Bone marrow (tissue), 2 donors: ENCODE measurements around the gene GAS6.

Source experiments
- DNase-seq, 2 donors: peaks; one replicate each; lab custom pipeline; 2025; lab: John Stamatoyannopoulos, UW

GAS6 gene

GRCh38 chr13:113819731-113820715, 43.9 kb downstream of the GAS6 start:
- DNase-seq = no peak

GRCh38 chr13:113819341-113819730, 44.5 kb downstream of the GAS6 start:
- no peak for DNase-seq

- no peak for DNase-seq
Observed at GRCh38 chr13:113818700-113819295, 45.1 kb downstream of the GAS6 start.

- no peak for DNase-seq
Observed at GRCh38 chr13:113817860-113818691, 45.8 kb downstream of the GAS6 start.

GRCh38 chr13:113816946-113817859, 46.7 kb downstream of the GAS6 start:
- DNase-seq = peak; percentile 28 to 45

GRCh38 chr13:113816254-113816929, 47.5 kb downstream of the GAS6 start:
- no peak for DNase-seq

- DNase-seq = peak; percentile 38 to 85
Observed at GRCh38 chr13:113815151-113816058, 48.5 kb downstream of the GAS6 start.

GRCh38 chr13:113814435-113814821, 49.4 kb downstream of the GAS6 start:
- DNase-seq = no peak

GRCh38 chr13:113813749-113814434, 50.0 kb downstream of the GAS6 start:
- DNase-seq = no peak

GRCh38 chr13:113813070-113813748, 50.7 kb downstream of the GAS6 start:
- DNase-seq = no peak

- DNase-seq = no peak
Observed at GRCh38 chr13:113812178-113813040, 51.5 kb downstream of the GAS6 start.

- DNase-seq = no peak
Observed at GRCh38 chr13:113811081-113811928, 52.6 kb downstream of the GAS6 start.

- no peak for DNase-seq
Observed at GRCh38 chr13:113810640-113811039, 53.2 kb downstream of the GAS6 start.

- DNase-seq = no peak
Observed at GRCh38 chr13:113809934-113810333, 53.9 kb downstream of the GAS6 start.

GRCh38 chr13:113808058-113808834, 55.6 kb downstream of the GAS6 start:
- DNase-seq = no peak

GRCh38 chr13:113806526-113806925, 57.4 kb downstream of the GAS6 start:
- DNase-seq = no peak
